DMS79 treated with DMSO at 0.1 percent for 48 hours (cell line): ENCODE measurements around the gene SCN2A.

Experiments
- DNase-seq: peaks from one replicate; lab custom pipeline; 2025; lab: John Stamatoyannopoulos, UW

Gene SCN2A

GRCh38 chr2:165420231-165420630, 181.0 kb downstream of the SCN2A start:
- DNase-seq, result no peak

DNA sequence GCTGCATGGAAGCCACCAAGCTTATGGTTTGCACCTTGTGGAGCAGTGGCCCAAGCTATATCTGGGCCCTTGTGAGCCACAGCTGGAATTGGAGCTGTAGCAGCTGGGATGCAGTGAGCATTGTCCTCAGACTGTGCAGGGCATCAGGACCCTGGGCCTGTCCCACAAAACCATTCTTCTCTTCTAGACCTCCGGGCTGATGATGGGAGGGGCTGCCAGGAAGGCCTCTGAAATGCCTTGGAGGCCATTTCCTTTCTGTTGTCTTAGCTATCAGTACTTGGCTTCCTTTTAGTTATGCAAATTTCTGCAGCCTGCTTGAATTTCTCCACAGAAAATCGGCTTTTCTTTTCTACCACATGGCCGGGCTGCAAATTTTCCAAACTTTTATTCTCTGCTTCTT, 183.9 kb downstream of the SCN2A start:
- DNase-seq, result no peak

GRCh38 chr2:165425556-165425955, 186.3 kb downstream of the SCN2A start:
- no peak for DNase-seq

DNA sequence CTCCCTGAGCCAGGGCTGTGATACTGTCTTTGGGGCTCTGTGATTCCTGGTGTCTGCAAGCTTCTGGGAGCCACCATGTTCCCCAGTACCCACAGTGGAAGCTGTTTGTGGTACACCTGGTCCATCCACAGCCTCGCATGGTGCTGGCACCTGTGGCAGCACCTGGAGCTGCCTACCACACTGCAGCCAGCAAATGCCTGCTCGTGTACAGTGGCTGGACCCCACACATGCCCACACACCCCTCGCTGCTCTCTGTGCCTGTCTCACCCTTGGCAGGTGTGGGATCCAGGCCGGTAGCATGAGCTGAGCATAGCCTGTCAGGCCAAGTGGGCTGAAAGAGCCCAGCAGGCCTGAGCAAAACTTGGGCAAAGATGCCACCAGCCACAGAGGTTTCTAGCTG, 188.5 kb downstream of the SCN2A start:
- DNase-seq, result no peak

DNA sequence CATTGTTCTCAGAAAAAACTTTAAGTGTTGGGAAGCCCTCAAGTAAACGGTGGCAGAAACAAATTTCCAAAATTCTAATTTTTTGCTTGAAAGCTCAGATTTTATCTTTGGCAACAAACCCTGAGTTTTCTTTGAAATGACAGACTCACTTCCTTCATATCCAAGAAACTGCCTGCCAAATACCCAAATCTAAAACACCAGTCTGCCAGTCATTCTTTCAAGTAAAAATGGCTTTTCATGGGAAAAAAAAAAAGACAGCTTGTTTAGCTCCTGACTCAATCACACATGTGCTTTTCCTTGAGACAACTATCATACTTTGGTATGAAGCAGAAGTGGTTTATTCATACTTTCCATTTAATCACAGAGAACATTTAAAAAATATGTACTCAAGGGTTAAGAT, 189.7 kb downstream of the SCN2A start:
- no peak for DNase-seq

DNA sequence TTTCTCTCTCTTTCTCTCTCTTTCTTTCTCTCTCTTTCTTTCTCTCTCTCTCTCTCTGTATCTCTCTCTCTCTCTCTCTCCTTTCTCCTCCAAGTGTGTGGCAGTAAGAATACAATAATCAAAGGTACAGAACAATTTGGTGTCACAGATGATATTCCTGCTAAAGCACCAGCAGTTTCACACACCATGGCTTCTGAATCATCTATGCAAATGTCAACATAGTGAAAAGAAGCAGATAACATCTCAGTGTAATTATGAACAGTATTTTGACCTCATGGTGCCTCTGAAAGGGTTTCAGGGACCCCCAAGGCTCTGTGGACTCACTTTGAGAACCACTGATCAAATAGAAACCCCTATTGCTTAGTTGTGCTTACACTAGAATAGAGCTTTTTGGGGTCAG, 191.8 kb downstream of the SCN2A start:
- no peak for DNase-seq

DNA sequence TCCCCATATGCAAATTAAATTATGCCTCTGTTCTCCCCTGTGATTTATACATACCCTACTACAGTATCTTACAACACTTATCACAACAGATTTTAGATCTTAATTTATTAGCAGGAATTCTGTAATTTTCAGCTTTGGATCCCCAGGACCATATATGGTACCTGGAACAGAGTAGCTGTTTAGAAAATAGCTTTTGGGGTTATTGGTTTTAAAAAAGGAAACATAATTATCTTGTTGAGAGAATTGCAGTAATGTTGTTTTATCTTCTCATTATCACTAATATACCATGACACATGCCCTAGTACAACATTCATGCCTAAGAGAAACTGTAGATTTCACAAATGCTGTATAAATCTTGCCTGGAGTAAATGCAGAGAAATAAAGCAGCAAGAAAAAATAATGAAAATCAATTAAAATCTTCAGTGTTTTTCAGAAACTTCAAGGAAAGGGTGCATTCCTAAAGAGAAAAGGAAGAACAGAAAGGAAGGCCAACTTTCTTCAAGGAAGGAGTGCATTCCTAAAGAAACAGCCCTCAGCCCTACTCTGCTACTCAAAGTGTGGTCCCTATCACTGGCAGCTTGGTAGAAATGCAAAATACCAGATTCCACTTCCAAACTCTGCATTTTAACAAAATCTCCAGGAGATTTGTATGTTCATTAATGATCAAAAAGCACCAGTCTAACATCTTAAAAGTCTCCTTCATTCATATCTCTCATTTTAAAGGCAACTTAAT, 193.2 kb downstream of the SCN2A start:
- no peak for DNase-seq

- no peak for DNase-seq
These were observed 195.8 kb downstream of the SCN2A start for GRCh38 chr2:165434865-165435496.

DNA sequence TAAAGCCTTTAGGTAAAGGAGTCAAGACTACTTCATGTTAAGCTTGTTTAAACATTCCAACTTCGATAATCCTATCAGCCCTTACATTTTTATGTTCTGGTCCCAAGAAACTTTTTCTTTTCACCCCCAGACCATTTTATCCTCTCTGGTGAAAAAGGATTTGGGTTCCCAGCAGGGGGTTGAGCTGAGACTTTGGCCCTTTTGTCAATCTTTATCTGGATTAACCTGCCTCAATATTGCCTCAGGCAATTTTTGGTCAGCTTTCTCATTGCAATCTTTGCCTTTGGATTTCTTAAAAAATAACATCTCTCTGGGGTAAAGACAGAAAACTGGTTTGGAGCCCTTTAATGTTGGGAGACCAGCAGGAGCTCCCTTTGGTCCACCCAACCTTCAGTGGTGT, 196.4 kb downstream of the SCN2A start:
- DNase-seq, result no peak

GRCh38 chr2:165436559-165436958, 197.3 kb downstream of the SCN2A start:
- DNase-seq, result no peak

DNA sequence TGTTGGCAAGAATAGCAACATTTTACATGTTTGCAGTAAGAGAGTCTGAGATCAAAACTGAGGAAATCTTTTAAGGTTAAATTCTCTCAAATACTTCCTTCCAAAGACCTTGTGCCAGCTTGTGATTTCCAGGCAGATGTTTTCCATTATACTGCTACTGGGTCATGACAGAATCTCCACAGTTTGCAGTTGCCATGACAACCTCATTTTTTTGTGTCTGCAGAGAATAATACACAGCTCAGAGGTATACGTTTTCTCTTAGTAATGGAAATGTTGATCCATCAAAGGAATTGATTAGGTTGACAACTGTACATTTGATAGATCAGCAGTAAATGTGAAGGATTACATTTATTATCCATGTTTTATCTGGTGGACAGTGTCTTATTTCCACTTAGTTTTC, 201.2 kb downstream of the SCN2A start:
- DNase-seq, result no peak
